Neural crest cell (in vitro differentiated cells): ENCODE results near the gene TLCD4. TPM values are rescaled to one million over a fixed set of nuclear protein-coding genes. Genes with fewer than 3 reads are reported as not detected.
"Not testable (repeated sequence)": the region's sequence is repeated elsewhere in the genome, so short reads cannot be mapped to it uniquely, and the experiment has no call there.

Source experiments
- DNase-seq: peaks from one replicate; pipeline ENCODE4 v3.0.0; 2021; ENCODE audit warnings: low read depth, mixed read lengths, low spot score
- H3K27ac Mint-ChIP-seq: one replicate; pipeline ENCODE4 v1.8.0; 2021; ENCODE audit warnings: mild to moderate bottlenecking, mixed read lengths; ENCODE audit not compliant: unreplicated experiment
- H3K27me3 Mint-ChIP-seq: 2 replicates; pipeline ENCODE4 v1.8.0; 2021; ENCODE audit warnings: low read depth, mild to moderate bottlenecking, mixed read lengths
- H3K36me3 Mint-ChIP-seq: 2 replicates; pipeline ENCODE4 v1.8.0; 2021; ENCODE audit warnings: low read depth, mild to moderate bottlenecking, mixed read lengths
- H3K4me1 Mint-ChIP-seq: 2 replicates; pipeline ENCODE4 v1.8.0; 2021; ENCODE audit warnings: mixed read lengths
- H3K4me3 Mint-ChIP-seq: one replicate; pipeline ENCODE4 v1.8.0; 2021; ENCODE audit warnings: mild to moderate bottlenecking, mixed read lengths
- H3K9me3 Mint-ChIP-seq: 2 replicates; pipeline ENCODE4 v1.8.0; 2021; ENCODE audit warnings: mixed read lengths
- total RNA-seq: library from RNA; stranded (reverse); gene quantifications from 2 replicates; pipeline ENCODE4 v1.2.1, GENCODE V29; 2021
- TF ChIP-seq, protein P1 (sequence below): fragments of 200-600 bp; sonication (generic); conservative IDR thresholded peaks from 2 replicates; pipeline ENCODE4 v1.5.0; 2021; ENCODE audit warnings: antibody characterized with exemption, mild to moderate bottlenecking

The TLCD4 gene
- total RNA-seq, 1 donor from 2014 or later, result 1.2 TPM

- Mint-ChIP-seq H3K9me3 (no peaks in the 10 kb centered on the region), H3K27ac (no peak overlapping the region), H3K4me1 (no peaks in the 10 kb centered on the region), H3K36me3 (no peaks in the 10 kb centered on the region), H3K27me3 (no peaks in the 10 kb centered on the region), H3K4me3 (no peak overlapping the region)
- TF ChIP-seq, protein P1, sequence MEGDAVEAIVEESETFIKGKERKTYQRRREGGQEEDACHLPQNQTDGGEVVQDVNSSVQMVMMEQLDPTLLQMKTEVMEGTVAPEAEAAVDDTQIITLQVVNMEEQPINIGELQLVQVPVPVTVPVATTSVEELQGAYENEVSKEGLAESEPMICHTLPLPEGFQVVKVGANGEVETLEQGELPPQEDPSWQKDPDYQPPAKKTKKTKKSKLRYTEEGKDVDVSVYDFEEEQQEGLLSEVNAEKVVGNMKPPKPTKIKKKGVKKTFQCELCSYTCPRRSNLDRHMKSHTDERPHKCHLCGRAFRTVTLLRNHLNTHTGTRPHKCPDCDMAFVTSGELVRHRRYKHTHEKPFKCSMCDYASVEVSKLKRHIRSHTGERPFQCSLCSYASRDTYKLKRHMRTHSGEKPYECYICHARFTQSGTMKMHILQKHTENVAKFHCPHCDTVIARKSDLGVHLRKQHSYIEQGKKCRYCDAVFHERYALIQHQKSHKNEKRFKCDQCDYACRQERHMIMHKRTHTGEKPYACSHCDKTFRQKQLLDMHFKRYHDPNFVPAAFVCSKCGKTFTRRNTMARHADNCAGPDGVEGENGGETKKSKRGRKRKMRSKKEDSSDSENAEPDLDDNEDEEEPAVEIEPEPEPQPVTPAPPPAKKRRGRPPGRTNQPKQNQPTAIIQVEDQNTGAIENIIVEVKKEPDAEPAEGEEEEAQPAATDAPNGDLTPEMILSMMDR, result no peak
- no peak for DNase-seq
Measured at GRCh38 chr1:95145493-95145892, 28.3 kb downstream of the TLCD4 start.

GRCh38 chr1:95146637-95147036 lies 29.5 kb downstream of the TLCD4 start:
- Mint-ChIP-seq H3K4me1 (no peaks in the 10 kb centered on the region), H3K27ac (no peak overlapping the region), H3K4me3 (no peak overlapping the region), H3K27me3 (no peaks in the 10 kb centered on the region), H3K36me3 (no peaks in the 10 kb centered on the region), H3K9me3 (no peaks in the 10 kb centered on the region)
- TF ChIP-seq, protein P1, result no peak
- DNase-seq, result no peak

DNA sequence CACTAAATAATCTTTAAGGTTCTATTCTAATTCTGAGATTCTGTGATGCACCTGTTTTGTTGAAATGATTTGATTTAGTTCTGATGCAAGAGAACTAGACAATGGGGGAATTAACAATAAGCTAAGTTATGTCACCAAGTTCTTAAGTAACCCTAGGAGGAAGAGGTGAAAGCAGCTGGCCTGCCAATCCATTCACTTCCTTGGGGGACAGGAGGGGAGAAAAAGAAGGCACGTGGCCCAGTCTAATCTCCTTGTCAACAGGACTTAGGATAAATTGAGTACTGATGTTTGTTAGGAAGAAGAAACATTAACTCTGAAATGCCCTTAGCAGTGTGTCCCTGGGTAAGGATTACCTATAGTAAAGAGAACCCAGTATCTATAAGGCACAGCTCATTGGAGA lies 36.9 kb downstream of the TLCD4 start:
- H3K4me3 Mint-ChIP-seq, result no peak overlapping the region
- H3K27ac Mint-ChIP-seq, result no peak overlapping the region
- H3K9me3 Mint-ChIP-seq, result no peaks in the 10 kb centered on the region
- no peaks in the 10 kb centered on the region for H3K36me3 Mint-ChIP-seq
- no peaks in the 10 kb centered on the region for H3K4me1 Mint-ChIP-seq
- H3K27me3 Mint-ChIP-seq, result no peaks in the 10 kb centered on the region
- TF ChIP-seq, protein P1, result no peak
- DNase-seq, result no peak

- not testable (repeated sequence) for H3K4me1 Mint-ChIP-seq, H3K9me3 Mint-ChIP-seq, DNase-seq, H3K27me3 Mint-ChIP-seq, H3K4me3 Mint-ChIP-seq, H3K27ac Mint-ChIP-seq, H3K36me3 Mint-ChIP-seq
Measured at GRCh38 chr1:95165569-95165968, 48.4 kb downstream of the TLCD4 start.

Other genes starting within 250 kb of the TLCD4 start
- 318 and 322 TPM in 2 replicates for gene CNN3, start 190.2 kb upstream of the TLCD4 start, total RNA-seq
- gene ALG14, start 44.4 kb upstream of the TLCD4 start, total RNA-seq, result 4.5 and 5.5 TPM in 2 replicates
- 18.9 and 22.9 TPM in 2 replicates for gene RWDD3, start 116.9 kb downstream of the TLCD4 start, total RNA-seq